H1 (cell line): ENCODE data around the gene ABHD12. TPM values are rescaled to one million over a fixed set of nuclear protein-coding genes. Genes with fewer than 3 reads are reported as not detected.

ENCODE experiments used
- CTCF ChIA-PET: fragments of 300-600 bp; sonication (Branson Sonifier 250); formaldehyde crosslinking; loops from one replicate; lab custom pipeline; 2021; ENCODE audit not compliant: partially characterized antibody; lab: Charles Lee
- POLR2A ChIA-PET: fragments of 300-600 bp; sonication (Branson Sonifier 250); formaldehyde crosslinking; loops from one replicate; lab custom pipeline; 2021; ENCODE audit warnings: inconsistent platforms; ENCODE audit not compliant: partially characterized antibody; lab: Charles Lee
- DNase-seq, 2 experiments: peaks; one replicate each; pipeline versions ENCODE4 v3.0.0 to v3.0.0-alpha.2; 2010 to 2022; ENCODE audit warnings: low spot score in 2 of 2, low read depth in 1 of 2, mixed read lengths in 1 of 2
- FAIRE-seq: peaks from 2 replicates; lab custom pipeline; 2011; peaks lifted over from hg19 to GRCh38; lab: Jason Lieb, UNC
- H2AFZ ChIP-seq: 2 replicates; pipeline ENCODE4 v1.8.1; 2012; ENCODE audit warnings: low read length, inconsistent platforms
- H2AK5ac ChIP-seq: 2 replicates; pipeline ENCODE4 v1.6.1; 2013; ENCODE audit warnings: low read depth, low read length
- H2BK120ac ChIP-seq: replicated peaks from 2 replicates; pipeline ENCODE3; 2013; ENCODE audit warnings: low read depth, low read length, inconsistent platforms
- H2BK12ac ChIP-seq: 2 replicates; pipeline ENCODE4 v1.6.1; 2013; ENCODE audit warnings: low read depth, low read length
- H2BK15ac ChIP-seq: 2 replicates; pipeline ENCODE4 v1.6.1; 2013; ENCODE audit warnings: low read length
- H2BK20ac ChIP-seq: 2 replicates; pipeline ENCODE4 v1.6.1; 2013; ENCODE audit warnings: low read length
- H2BK5ac ChIP-seq: 2 replicates; pipeline ENCODE4 v1.6.1; 2013; ENCODE audit warnings: low read depth, low read length
- H3K14ac ChIP-seq: 2 replicates; pipeline ENCODE4 v1.6.1; 2013; ENCODE audit warnings: inconsistent platforms; ENCODE audit not compliant: insufficient read length
- H3K18ac ChIP-seq: 2 replicates; pipeline ENCODE4 v1.6.1; 2013; ENCODE audit warnings: low read length; ENCODE audit errors: extremely low read depth
- H3K23ac ChIP-seq: 2 replicates; pipeline ENCODE4 v1.6.1; 2013; ENCODE audit warnings: inconsistent platforms; ENCODE audit not compliant: insufficient read length
- H3K23me2 ChIP-seq: 2 replicates; pipeline ENCODE4 v1.6.1; 2013; ENCODE audit warnings: low read depth, low read length
- H3K27ac ChIP-seq: 2 replicates; pipeline ENCODE4 v1.6.1; 2011; ENCODE audit warnings: low read depth, low read length, inconsistent platforms
- H3K27me3 ChIP-seq, 4 experiments: replicated peaks in 1 of 4; 1 replicate in 1 of 4; 2 replicates in 3 of 4; pipeline versions ENCODE4 v1.6.1 to v1.8.1; 2011 to 2013; ENCODE audit warnings: low read length in 3 of 4, mild to moderate bottlenecking in 3 of 4, inconsistent platforms in 2 of 4, mixed read lengths in 2 of 4, moderate library complexity in 1 of 4; ENCODE audit not compliant: control insufficient read depth in 3 of 4, insufficient read depth in 3 of 4; ENCODE audit errors: extremely low read depth in 1 of 4
- H3K36me3 ChIP-seq, 4 experiments: 2 replicates each; pipeline versions ENCODE4 v1.6.1 to v1.8.1; 2011 to 2013; ENCODE audit warnings: mild to moderate bottlenecking in 4 of 4, low read length in 3 of 4, moderate library complexity in 2 of 4, control low read depth in 1 of 4, inconsistent platforms in 1 of 4; ENCODE audit not compliant: insufficient read depth in 4 of 4, control insufficient read depth in 2 of 4
- H3K4ac ChIP-seq: replicated peaks from 2 replicates; pipeline ENCODE3; 2013; ENCODE audit warnings: low read length, low read depth, mixed read lengths, inconsistent platforms; ENCODE audit not compliant: insufficient read length
- H3K4me1 ChIP-seq, 4 experiments: replicated peaks in 1 of 4; 1 replicate in 1 of 4; 2 replicates in 3 of 4; pipeline versions ENCODE4 v1.6.1 to v1.8.1; 2011 to 2013; ENCODE audit warnings: low read length in 3 of 4, inconsistent platforms in 2 of 4, mixed read lengths in 1 of 4; ENCODE audit not compliant: insufficient read depth in 4 of 4, control insufficient read depth in 3 of 4
- H3K4me2 ChIP-seq, 2 experiments: 2 replicates each; pipeline versions ENCODE4 v1.6.1 to v1.8.1; 2011 to 2013; ENCODE audit warnings: low read depth in 2 of 2, low read length in 2 of 2, control low read depth in 1 of 2, inconsistent platforms in 1 of 2, mild to moderate bottlenecking in 1 of 2; ENCODE audit not compliant: insufficient read depth in 1 of 2
- H3K4me3 ChIP-seq, 4 experiments: fragments of 200-600, 300-600 bp in 1 of 4; sonication (generic), shearing (Covaris generic), sonication (Bioruptor Twin) in 1 of 4; 2 replicates each; pipeline versions ENCODE4 v1.5.1 to v1.8.1; 2011 to 2016; ENCODE audit warnings: low read length in 4 of 4, low read depth in 3 of 4, control low read depth in 2 of 4, inconsistent platforms in 2 of 4, mild to moderate bottlenecking in 2 of 4, mixed read lengths in 1 of 4, moderate library complexity in 1 of 4; ENCODE audit not compliant: insufficient read depth in 2 of 4; ENCODE audit errors: extremely low read depth in 1 of 4
- H3K56ac ChIP-seq: replicated peaks from 2 replicates; pipeline ENCODE3; 2013; ENCODE audit warnings: low read depth, mild to moderate bottlenecking, mixed read lengths, low read length, inconsistent platforms; ENCODE audit not compliant: insufficient read length
- H3K79me1 ChIP-seq: 2 replicates; pipeline ENCODE4 v1.6.1; 2013; ENCODE audit warnings: low read depth, low read length, control low read depth
- H3K79me2 ChIP-seq, 2 experiments: 2 replicates each; pipeline versions ENCODE4 v1.6.1 to v1.8.1; 2012 to 2013; ENCODE audit warnings: low read length in 2 of 2, mild to moderate bottlenecking in 2 of 2, inconsistent platforms in 1 of 2; ENCODE audit not compliant: insufficient read depth in 2 of 2, control insufficient read depth in 1 of 2
- H3K9ac ChIP-seq, 4 experiments: replicated peaks in 1 of 4; 1 replicate in 1 of 4; 2 replicates in 3 of 4; pipeline versions ENCODE4 v1.6.1 to v1.8.1; 2011 to 2013; ENCODE audit warnings: low read depth in 3 of 4, low read length in 3 of 4, control low read depth in 2 of 4, mild to moderate bottlenecking in 2 of 4, moderate library complexity in 2 of 4, inconsistent platforms in 1 of 4; ENCODE audit errors: extremely low read depth in 1 of 4
- H3K9me3 ChIP-seq, 2 experiments: 2 replicates each; pipeline versions ENCODE4 v1.6.1 to v1.8.1; 2012 to 2013; ENCODE audit warnings: mild to moderate bottlenecking in 2 of 2, moderate library complexity in 2 of 2, control low read depth in 1 of 2, inconsistent platforms in 1 of 2, low read depth in 1 of 2, low read length in 1 of 2, mixed read lengths in 1 of 2; ENCODE audit not compliant: insufficient read depth in 2 of 2
- H4K20me1 ChIP-seq, 2 experiments: replicated peaks in 1 of 2; 2 replicates each; pipeline versions ENCODE3 to v1.8.1; 2011 to 2013; ENCODE audit warnings: inconsistent platforms in 2 of 2, low read length in 2 of 2, mild to moderate bottlenecking in 1 of 2; ENCODE audit not compliant: insufficient read depth in 2 of 2, control insufficient read depth in 1 of 2
- H4K5ac ChIP-seq: 2 replicates; pipeline ENCODE4 v1.6.1; 2013; ENCODE audit warnings: low read length, low read depth, mixed read lengths, inconsistent platforms; ENCODE audit not compliant: insufficient read length
- H4K8ac ChIP-seq: 2 replicates; pipeline ENCODE4 v1.8.0; 2013; ENCODE audit warnings: mild to moderate bottlenecking, moderate library complexity, low read length, inconsistent platforms; ENCODE audit not compliant: insufficient read depth; ENCODE audit errors: extremely low read depth
- H4K91ac ChIP-seq: replicated peaks from 2 replicates; pipeline ENCODE3; 2013; ENCODE audit warnings: low read length, mixed read lengths, inconsistent platforms; ENCODE audit not compliant: insufficient read length
- BACH1 ChIP-seq: IDR thresholded peaks from 2 replicates; pipeline ENCODE4 v1.6.1; 2012; ENCODE audit warnings: low read length, improper control_type of control experiment
- BRCA1 ChIP-seq: IDR thresholded peaks from 2 replicates; pipeline ENCODE4 v1.6.1; 2012; ENCODE audit warnings: low read depth, low read length, improper control_type of control experiment
- CREB1 ChIP-seq: IDR thresholded peaks from 2 replicates; pipeline ENCODE4 v1.6.1; 2012; ENCODE audit warnings: inconsistent platforms
- CTCF ChIP-seq, 3 experiments: IDR thresholded peaks; 1 replicate in 2 of 3; 2 replicates in 1 of 3; pipeline versions ENCODE4 v1.5.1 to v1.6.1; 2011; ENCODE audit warnings: low read length in 3 of 3, mild to moderate bottlenecking in 3 of 3, inconsistent platforms in 2 of 3, low read depth in 1 of 3, moderate library complexity in 1 of 3; ENCODE audit not compliant: insufficient read depth in 1 of 3; ENCODE audit errors: control extremely low read depth in 1 of 3
- KDM1A ChIP-seq: fragments of 200-600, 300-600 bp; sonication (generic); IDR thresholded peaks from 2 replicates; pipeline ENCODE4 v1.7.1; 2016; ENCODE audit warnings: mild to moderate bottlenecking, low read length, borderline replicate concordance
- KDM5A ChIP-seq: fragments of 200-600 bp; IDR thresholded peaks from 2 replicates; pipeline ENCODE4 v1.7.1; 2012; ENCODE audit warnings: mild to moderate bottlenecking, low read length, inconsistent platforms, mixed read lengths
- NANOG ChIP-seq: IDR thresholded peaks from 2 replicates; pipeline ENCODE4 v1.6.1; 2011; ENCODE audit warnings: low read length, low read depth, mild to moderate bottlenecking, inconsistent platforms; ENCODE audit not compliant: insufficient read depth, poor library complexity, severe bottlenecking
- POLR2A ChIP-seq, 2 experiments: IDR thresholded peaks; 1 replicate in 1 of 2; 2 replicates in 1 of 2; pipeline ENCODE4 v1.6.1; 2011; ENCODE audit warnings: low read depth in 2 of 2, low read length in 2 of 2, mild to moderate bottlenecking in 2 of 2; ENCODE audit errors: control extremely low read depth in 1 of 2
- POLR2AphosphoS5 ChIP-seq: IDR thresholded peaks from 2 replicates; pipeline ENCODE4 v1.6.1; 2011; ENCODE audit warnings: low read depth, low read length
- SP4 ChIP-seq: IDR thresholded peaks from 2 replicates; pipeline ENCODE4 v1.6.1; 2012; ENCODE audit warnings: low read length, inconsistent platforms
- WGBS, 2 experiments: shearing (Covaris generic) in 1 of 2; methylation state at CpG; one replicate each; pipeline versions ENCODE4 v1.1.6 to v1.1.7; 2013 to 2015; ENCODE audit warnings: low lambda C conversion rate in 2 of 2, mixed read lengths in 2 of 2, inconsistent platforms in 1 of 2, low coverage in 1 of 2, missing lambda C conversion rate in 1 of 2; ENCODE audit not compliant: insufficient replicate concordance in 2 of 2, insufficient coverage in 1 of 2, insufficient read length in 1 of 2; ENCODE audit errors: extremely low coverage in 1 of 2, missing lambda C conversion rate in 1 of 2; 5-methylcytosine and 5-hydroxymethylcytosine counted together
- polyA plus RNA-seq, 7 experiments: library from polyadenylated mRNA; depleted of rRNA in 3 of 7; stranded (reverse) in 5 of 7; unstranded in 2 of 7; fragments of >200 nt in 5 of 7; fragments of 200-250 nt in 2 of 7; gene quantifications; 1 replicate in 5 of 7; 2 replicates in 1 of 7; 4 replicates in 1 of 7; pipeline versions ENCODE4 v1.2.1 to v1.2.3, GENCODE V29; 2011 to 2013; ENCODE audit warnings: missing spikeins in 2 of 7, mixed read lengths in 2 of 7
- total RNA-seq: library from RNA; stranded (reverse); fragmentation: NEBNext Ultra II Directional; extraction: Animal tissue kit (Norgen Biotek cat#: 25700); gene quantifications from 2 replicates; pipeline ENCODE4 v1.2.1, GENCODE V29; 2021
- TF ChIP-seq, protein P1 (sequence below): IDR thresholded peaks from 2 replicates; pipeline ENCODE4 v1.6.1; 2012; ENCODE audit warnings: inconsistent platforms

The ABHD12 gene
- total and polyA plus RNA-seq, 2 of the 8 experiments (the other 6 are each of a cell fraction or from before 2014, with no cell fraction given) = 31.3 to 59.5 TPM

DNA sequence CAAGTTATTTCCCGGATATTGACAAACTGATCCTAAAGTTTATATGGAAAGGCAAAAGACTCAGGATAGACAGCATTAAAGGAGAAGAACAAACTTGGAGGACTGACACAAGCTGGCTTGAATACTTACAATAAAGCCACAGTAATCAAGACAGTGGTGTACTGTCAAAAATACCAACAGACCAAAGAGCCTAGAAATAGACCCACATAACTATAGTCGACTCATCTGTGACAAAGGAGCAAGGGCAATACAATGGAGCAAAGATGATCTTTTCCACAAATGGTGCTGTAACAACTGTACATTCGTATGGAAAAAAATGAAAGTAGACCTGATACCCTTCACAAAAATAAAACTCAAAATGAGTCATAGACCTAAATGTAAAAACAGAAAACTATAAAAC is 46.0 kb downstream of the ABHD12 start:
- no peak overlapping the region for H2BK12ac ChIP-seq
- H3K14ac ChIP-seq = no peak overlapping the region
- no peak overlapping the region for H2BK5ac ChIP-seq
- no peaks in the 10 kb centered on the region for H3K36me3 ChIP-seq
- H3K18ac ChIP-seq = no peak overlapping the region
- H3K27ac ChIP-seq = no peak overlapping the region
- no peak overlapping the region for H2AFZ ChIP-seq
- 95% methylated on average over 3 of the region's 3 CpGs; no CpG with 5 or more reads in 1 of the 2 experiments for WGBS, 2 experiments
- H3K4me1 ChIP-seq = peaks cover 0 to 7% (median 2%) of the 10 kb centered on the region in 4 experiments; a peak in 4 of 7 replicates
- ChIA-PET CTCF (interaction anchor here (0.7 to 2.0 kb wide), 2 partner anchors 55 to 282 kb away, joined by 6 to 7 read pairs; no protein-coding TSS in a partner anchor), POLR2A (no interaction called here)
- no peak overlapping the region for H2AK5ac ChIP-seq
- H2BK20ac ChIP-seq = no peak overlapping the region
- H4K91ac ChIP-seq = no peak overlapping the region
- H3K56ac ChIP-seq = no peak overlapping the region
- H3K9ac ChIP-seq = no peak overlapping the region
- no peak overlapping the region for H3K4me3 ChIP-seq
- no peak overlapping the region for H3K4me2 ChIP-seq
- peaks cover 3 to 8% of the 10 kb centered on the region in 2 experiments for H4K20me1 ChIP-seq
- H3K79me1 ChIP-seq = peaks cover 10% of the 10 kb centered on the region
- no peak overlapping the region for H3K4ac ChIP-seq
- FAIRE-seq (no peak), DNase-seq (no peak)
- H3K9me3 ChIP-seq = no peaks in the 10 kb centered on the region
- H2BK120ac ChIP-seq = no peak overlapping the region
- no peak overlapping the region for H4K5ac ChIP-seq
- peaks cover 0 to 84% of the 10 kb centered on the region in 2 experiments; a peak in 2 of 4 replicates for H3K79me2 ChIP-seq
- H3K23me2 ChIP-seq = no peaks in the 10 kb centered on the region
- no peaks in the 10 kb centered on the region for H3K27me3 ChIP-seq
- TF ChIP-seq POLR2A (IDR thresholded peaks at IDR 0.05; ENCODE audit: control extremely low read depth in 1 of 2, low read depth in 2 of 2, low read length in 2 of 2) (no peak), POLR2AphosphoS5 (no peak), SP4 (no peak), CTCF (IDR thresholded peaks at IDR 0.05; ENCODE audit: control extremely low read depth in 1 of 3, insufficient read depth in 1 of 3, low read depth in 1 of 3, low read length in 3 of 3) (no peak), BRCA1 (no peak), KDM1A (no peak), NANOG (no peak), CREB1 (no peak), KDM5A (no peak), BACH1 (no peak)
- TF ChIP-seq, protein P1, sequence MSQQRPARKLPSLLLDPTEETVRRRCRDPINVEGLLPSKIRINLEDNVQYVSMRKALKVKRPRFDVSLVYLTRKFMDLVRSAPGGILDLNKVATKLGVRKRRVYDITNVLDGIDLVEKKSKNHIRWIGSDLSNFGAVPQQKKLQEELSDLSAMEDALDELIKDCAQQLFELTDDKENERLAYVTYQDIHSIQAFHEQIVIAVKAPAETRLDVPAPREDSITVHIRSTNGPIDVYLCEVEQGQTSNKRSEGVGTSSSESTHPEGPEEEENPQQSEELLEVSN = no peak
- H2BK15ac ChIP-seq = no peak overlapping the region
- no peak overlapping the region for H4K8ac ChIP-seq
- H3K23ac ChIP-seq = no peak overlapping the region
